Measurements from ENCODE around the gene POLE2.

Gene POLE2

GRCh38 chr14:49637534-49638078 is 50.4 kb downstream of the POLE2 start:
- no peak overlapping the region for H3K4me3 ChIP-seq (ENCODE audit: low read depth, low read length)
- no peak for TF ChIP-seq CTCF (IDR thresholded peaks at IDR 0.05; ENCODE audit: control insufficient read depth, extremely low read depth, insufficient read depth)
- no peak for DNase-seq (ENCODE audit: low read depth)

- no peak for TF ChIP-seq CTCF (IDR thresholded peaks at IDR 0.05; ENCODE audit: control insufficient read depth, extremely low read depth, insufficient read depth)
- no peak for DNase-seq (ENCODE audit: low read depth)
- H3K4me3 ChIP-seq (ENCODE audit: low read depth, low read length): no peak overlapping the region
Measured at GRCh38 chr14:49636866-49637265, 51.1 kb downstream of the POLE2 start.

GRCh38 chr14:49634547-49635334 is 53.3 kb downstream of the POLE2 start, which contains the start of gene DNAAF2:
TSS of gene DNAAF2 (minus strand) at chr14:49635244. CDS start at chr14:49635149, 95 bp downstream.
- no peak for TF ChIP-seq CTCF (IDR thresholded peaks at IDR 0.05; ENCODE audit: control insufficient read depth, extremely low read depth, insufficient read depth)
- no peak for DNase-seq (ENCODE audit: low read depth)
- peak within 1 kb of the TSS; percentile 78 for H3K4me3 ChIP-seq (ENCODE audit: low read depth, low read length)

GRCh38 chr14:49633640-49634546 is 54.1 kb downstream of the POLE2 start:
- peak; percentile 80 for DNase-seq (ENCODE audit: low read depth)
- peak; percentile 94 for TF ChIP-seq CTCF (IDR thresholded peaks at IDR 0.05; ENCODE audit: control insufficient read depth, extremely low read depth, insufficient read depth)
- peak overlapping the region; percentile 78 for H3K4me3 ChIP-seq (ENCODE audit: low read depth, low read length)

GRCh38 chr14:49623941-49624839 is 63.8 kb downstream of the POLE2 start:
- no peak for TF ChIP-seq CTCF (IDR thresholded peaks at IDR 0.05; ENCODE audit: control insufficient read depth, extremely low read depth, insufficient read depth)
- no peak overlapping the region for H3K4me3 ChIP-seq (ENCODE audit: low read depth, low read length)
- no peak for DNase-seq (ENCODE audit: low read depth)

GRCh38 chr14:49623387-49623786 is 64.6 kb downstream of the POLE2 start:
- TF ChIP-seq CTCF (IDR thresholded peaks at IDR 0.05; ENCODE audit: control insufficient read depth, extremely low read depth, insufficient read depth): no peak
- no peak overlapping the region for H3K4me3 ChIP-seq (ENCODE audit: low read depth, low read length)
- DNase-seq (ENCODE audit: low read depth): no peak

Measured in LNCaP clone FGC (cell line).